GM12865 (cell line): Measurements from ENCODE around the gene BCL7C.
A peak's percentile ranks its signal among the peaks of the same experiment; 100 is the strongest.

Experiments used
- DNase-seq: peaks from one replicate; pipeline ENCODE4 v3.0.0; 2010; ENCODE audit warnings: low read depth
- H3K4me3 ChIP-seq: 2 replicates; pipeline ENCODE4 v1.5.1; 2011; ENCODE audit warnings: mild to moderate bottlenecking, low read depth, low read length, control low read depth
- CTCF ChIP-seq: IDR thresholded peaks from 2 replicates; pipeline ENCODE4 v1.5.1; 2011; ENCODE audit warnings: low read length, control low read depth, low read depth, inconsistent platforms; ENCODE audit not compliant: insufficient read depth; ENCODE audit errors: missing control alignments

The BCL7C gene

GRCh38 chr16:30888856-30889499 lies 4.9 kb downstream of the BCL7C start:
- DNase-seq: no peak
- no peak for TF ChIP-seq CTCF
- no peak overlapping the region for H3K4me3 ChIP-seq

- no peak for DNase-seq
- no peak for TF ChIP-seq CTCF
Measured at GRCh38 chr16:30887927-30888326, 6.0 kb downstream of the BCL7C start.

DNA sequence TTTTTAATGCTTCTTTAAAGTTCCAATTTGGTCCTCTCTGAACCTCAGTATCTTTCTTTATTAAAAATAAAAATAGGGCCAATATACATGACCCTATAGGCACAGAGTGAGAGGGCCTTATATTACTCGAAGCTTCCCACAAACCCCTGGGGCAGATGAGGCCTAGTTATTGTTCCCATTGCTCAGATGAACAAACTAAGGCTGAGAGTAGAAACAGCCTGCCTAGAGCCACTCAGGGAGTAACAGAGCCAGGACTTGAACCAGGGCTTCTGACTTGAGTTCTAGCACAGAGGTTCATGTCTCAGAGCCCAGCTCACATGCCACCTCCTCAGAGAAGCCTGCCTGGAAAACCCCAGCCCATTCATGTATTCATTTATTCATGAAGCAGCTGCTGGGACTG lies 7.7 kb downstream of the BCL7C start:
- no peak for TF ChIP-seq CTCF
- H3K4me3 ChIP-seq: no peak overlapping the region
- no peak for DNase-seq

More at GRCh38 chr16:30887927-30888326, 6.0 kb downstream of the BCL7C start:
- no peak overlapping the region for H3K4me3 ChIP-seq

DNA sequence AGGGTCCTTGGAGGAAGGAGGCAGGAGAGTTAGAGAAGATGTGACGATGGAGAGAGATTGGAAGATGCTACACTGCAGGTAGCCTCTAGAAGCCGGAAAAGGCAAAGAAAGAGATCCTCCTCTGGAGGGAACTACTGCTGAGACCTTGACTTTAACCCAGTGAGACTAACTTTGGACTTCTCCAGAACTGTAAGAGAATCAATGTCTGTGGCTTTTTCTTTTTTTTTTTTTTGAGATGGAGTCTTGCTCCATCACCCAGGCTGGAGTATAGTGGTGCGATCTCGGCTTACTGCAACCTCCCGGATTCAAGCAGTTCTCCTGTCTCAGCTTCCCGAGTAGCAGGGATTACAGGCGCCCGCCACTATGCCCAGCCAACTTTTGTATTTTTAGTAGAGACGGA lies 8.7 kb downstream of the BCL7C start:
- no peak for TF ChIP-seq CTCF
- DNase-seq: no peak
- H3K4me3 ChIP-seq: no peak overlapping the region

- DNase-seq: peak; percentile 53
- no peak for TF ChIP-seq CTCF
- H3K4me3 ChIP-seq: no peak overlapping the region
Measured at GRCh38 chr16:30884760-30885159, 9.1 kb downstream of the BCL7C start.

- no peak for DNase-seq
- no peak overlapping the region for H3K4me3 ChIP-seq
- TF ChIP-seq CTCF: no peak
Measured at GRCh38 chr16:30882429-30883310, 11.2 kb downstream of the BCL7C start.
